ENCODE data around the gene MARK3. TPM values are rescaled to one million over a fixed set of nuclear protein-coding genes. Genes with fewer than 3 reads are reported as not detected.

The MARK3 gene
- total and polyA plus RNA-seq, 2 of the 4 experiments (the other 2 are of a cell fraction), result 78.5 to 80.5 TPM

- Histone ChIP-seq H3K14ac (replicated peaks; ENCODE audit: low read depth, low read length) (peak overlapping the region; percentile 82), H3K36me3 (ENCODE audit: control insufficient read depth, insufficient read depth, low read length) (peaks cover 3% of the 10 kb centered on the region), H4K20me1 (ENCODE audit: insufficient read depth, low read length) (peaks cover 41% of the 10 kb centered on the region), H3K56ac (ENCODE audit: extremely low read depth, insufficient read depth, low read length) (no peak overlapping the region), H2AK5ac (ENCODE audit: low read depth, low read length) (no peak overlapping the region), H3K9me1 (ENCODE audit: insufficient read depth, low read length) (peaks cover 9% of the 10 kb centered on the region), H2BK20ac (ENCODE audit: low read depth, low read length) (no peak overlapping the region), H3K27me3 (ENCODE audit: control insufficient read depth, insufficient read depth, low read length) (no peaks in the 10 kb centered on the region), H3K23ac (ENCODE audit: low read depth, low read length) (no peak overlapping the region), H3K9me3 (ENCODE audit: control insufficient read depth, insufficient read depth, low read length) (no peaks in the 10 kb centered on the region), H3K18ac (ENCODE audit: low read depth, low read length) (no peak overlapping the region), H3K4ac (ENCODE audit: low read depth, low read length) (peak overlapping the region; percentile 56), H2AK9ac (replicated peaks; ENCODE audit: low read depth, low read length, poor library complexity) (no peak overlapping the region), H2BK15ac (ENCODE audit: low read depth, low read length) (no peak overlapping the region), H3K79me1 (ENCODE audit: low read depth in 1 of 2, low read length in 2 of 2) (peaks cover 38 to 76% of the 10 kb centered on the region in 2 experiments), H4K91ac (ENCODE audit: insufficient read depth, low read depth, low read length) (no peak overlapping the region), H4K8ac (ENCODE audit: low read depth in 2 of 2, low read length in 2 of 2) (peak overlapping the region in 1 of 2 experiments; percentile 67; a peak in 2 of 4 replicates), H2BK5ac (ENCODE audit: low read depth, low read length, poor library complexity, severe bottlenecking) (peak overlapping the region; percentile 75), H3K4me1 (ENCODE audit: control insufficient read depth, insufficient read depth, low read length) (peaks cover 17% of the 10 kb centered on the region), H3K9ac (ENCODE audit: low read depth, low read length) (no peak overlapping the region), H3K4me2 (ENCODE audit: low read depth, low read length) (no peak overlapping the region), H2BK120ac (ENCODE audit: low read depth, low read length) (no peak overlapping the region), H3K4me3 (ENCODE audit: insufficient read depth, low read depth, low read length) (no peak overlapping the region), H2AFZ (replicated peaks; ENCODE audit: low read length, poor library complexity) (no peak overlapping the region), H4K5ac (ENCODE audit: low read depth, low read length) (no peak overlapping the region), H3K27ac (ENCODE audit: insufficient read depth, low read length) (peak overlapping the region; percentile 29; the same call in 1 of the 2 replicates)
- intact Hi-C loops (cut with micrococcal nuclease), result no loop called here
- DNase-seq (peak; percentile 85), ATAC-seq (ENCODE audit: low read depth) (peak; percentile 52; the same call in 1 of the 2 replicates)
- ChIA-PET POLR2A (ENCODE audit: unreplicated experiment) (no interaction called here), CTCF (no interaction called here)
- dilution Hi-C loops (cut with HindIII; ENCODE audit: low sequenced_read_pairs, unreplicated experiment), result no loop called here
- no CpG with 5 or more reads among the region's 3 CpGs for WGBS, 2 experiments (ENCODE audit: extremely low coverage in 2 of 2, insufficient read length in 1 of 2)
- in situ Hi-C loops (cut with MboI; ENCODE audit: low sequenced_read_pairs), result no loop called here
- TF ChIP-seq MAZ (IDR thresholded peaks at IDR 0.05; ENCODE audit: borderline replicate concordance, low read depth, low read length) (no peak), BHLHE40 (IDR thresholded peaks at IDR 0.05; ENCODE audit: low read depth, low read length) (no peak), RFX5 (IDR thresholded peaks at IDR 0.05; ENCODE audit: low read depth, low read length) (no peak), POLR2A (IDR thresholded peaks at IDR 0.05; ENCODE audit: low read depth, low read length) (no peak), ELK1 (IDR thresholded peaks at IDR 0.05; ENCODE audit: borderline replicate concordance, low read depth, low read length) (no peak), CHD1 (IDR thresholded peaks at IDR 0.05; ENCODE audit: low read depth, low read length) (no peak), MXI1 (IDR thresholded peaks at IDR 0.05; ENCODE audit: borderline replicate concordance, low read depth, low read length) (no peak)
- TF ChIP-seq, protein P1, sequence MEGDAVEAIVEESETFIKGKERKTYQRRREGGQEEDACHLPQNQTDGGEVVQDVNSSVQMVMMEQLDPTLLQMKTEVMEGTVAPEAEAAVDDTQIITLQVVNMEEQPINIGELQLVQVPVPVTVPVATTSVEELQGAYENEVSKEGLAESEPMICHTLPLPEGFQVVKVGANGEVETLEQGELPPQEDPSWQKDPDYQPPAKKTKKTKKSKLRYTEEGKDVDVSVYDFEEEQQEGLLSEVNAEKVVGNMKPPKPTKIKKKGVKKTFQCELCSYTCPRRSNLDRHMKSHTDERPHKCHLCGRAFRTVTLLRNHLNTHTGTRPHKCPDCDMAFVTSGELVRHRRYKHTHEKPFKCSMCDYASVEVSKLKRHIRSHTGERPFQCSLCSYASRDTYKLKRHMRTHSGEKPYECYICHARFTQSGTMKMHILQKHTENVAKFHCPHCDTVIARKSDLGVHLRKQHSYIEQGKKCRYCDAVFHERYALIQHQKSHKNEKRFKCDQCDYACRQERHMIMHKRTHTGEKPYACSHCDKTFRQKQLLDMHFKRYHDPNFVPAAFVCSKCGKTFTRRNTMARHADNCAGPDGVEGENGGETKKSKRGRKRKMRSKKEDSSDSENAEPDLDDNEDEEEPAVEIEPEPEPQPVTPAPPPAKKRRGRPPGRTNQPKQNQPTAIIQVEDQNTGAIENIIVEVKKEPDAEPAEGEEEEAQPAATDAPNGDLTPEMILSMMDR (conservative IDR thresholded peaks at IDR 0.05; ENCODE audit: low read depth, low read length), result no peak
- BruUV-seq (replicated peaks), result no TSS peak
Observed at GRCh38 chr14:103427485-103428443, 42.5 kb downstream of the MARK3 start.

Measured in IMR-90 (cell line).